ENCODE results near the gene FAM111A. TPM values are rescaled to one million over a fixed set of nuclear protein-coding genes. Genes with fewer than 3 reads are reported as not detected.

The FAM111A gene
- total RNA-seq, 2 donors from 2014 or later: 7.8 to 14.6 TPM

DNA sequence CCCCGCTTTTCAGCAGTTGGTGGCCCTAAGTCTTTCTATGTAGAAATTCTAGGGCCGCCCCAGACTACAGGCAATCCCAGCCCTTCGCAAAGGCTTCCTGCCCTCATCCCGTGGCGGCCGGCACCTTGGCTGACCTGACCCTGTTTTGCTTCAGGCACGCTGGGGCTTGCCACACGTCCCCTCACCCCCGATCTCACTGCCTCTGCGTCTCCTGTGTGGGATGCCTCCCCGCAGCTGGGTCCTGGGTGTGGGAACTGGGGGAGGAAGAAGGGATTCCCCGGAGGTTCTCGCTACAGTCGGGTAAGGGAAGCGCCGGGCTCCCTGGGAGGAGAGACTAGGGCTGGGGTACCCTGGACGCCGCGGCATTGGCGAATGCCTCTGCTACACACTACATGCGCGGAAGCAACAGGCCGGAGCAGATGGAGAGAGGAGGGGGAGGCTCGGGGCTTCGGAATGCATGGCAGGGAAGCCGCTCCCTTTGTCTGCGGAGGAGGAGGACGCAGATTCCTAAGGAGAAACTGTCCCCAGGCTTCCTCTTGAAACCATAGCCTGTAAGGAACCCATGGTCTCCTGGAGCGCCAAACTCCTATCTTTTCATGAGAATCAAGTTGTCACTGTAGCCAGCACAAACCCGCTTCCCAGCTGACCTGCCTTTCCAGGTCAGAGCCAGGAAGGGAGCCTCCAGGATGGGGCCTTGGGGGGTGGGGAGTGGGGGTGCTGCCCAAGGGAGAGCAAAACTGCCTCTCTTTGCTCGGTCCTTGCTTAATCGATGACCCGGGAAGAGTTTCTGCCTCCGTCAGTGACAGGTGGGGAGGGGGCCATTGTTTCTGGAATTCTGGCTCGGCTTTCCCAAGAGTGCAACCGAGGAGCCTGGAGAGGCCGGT, 30.7 kb downstream of the FAM111A start:
- peak in 1 of 2 donors; percentile 11 for ATAC-seq
- intact Hi-C loops (cut with DNase I): loop anchor here (5.0 to 10.0 kb wide), 3 partner anchors 34 to 501 kb away; no protein-coding TSS in a partner anchor
- peak; percentile 38 for DNase-seq

DNA sequence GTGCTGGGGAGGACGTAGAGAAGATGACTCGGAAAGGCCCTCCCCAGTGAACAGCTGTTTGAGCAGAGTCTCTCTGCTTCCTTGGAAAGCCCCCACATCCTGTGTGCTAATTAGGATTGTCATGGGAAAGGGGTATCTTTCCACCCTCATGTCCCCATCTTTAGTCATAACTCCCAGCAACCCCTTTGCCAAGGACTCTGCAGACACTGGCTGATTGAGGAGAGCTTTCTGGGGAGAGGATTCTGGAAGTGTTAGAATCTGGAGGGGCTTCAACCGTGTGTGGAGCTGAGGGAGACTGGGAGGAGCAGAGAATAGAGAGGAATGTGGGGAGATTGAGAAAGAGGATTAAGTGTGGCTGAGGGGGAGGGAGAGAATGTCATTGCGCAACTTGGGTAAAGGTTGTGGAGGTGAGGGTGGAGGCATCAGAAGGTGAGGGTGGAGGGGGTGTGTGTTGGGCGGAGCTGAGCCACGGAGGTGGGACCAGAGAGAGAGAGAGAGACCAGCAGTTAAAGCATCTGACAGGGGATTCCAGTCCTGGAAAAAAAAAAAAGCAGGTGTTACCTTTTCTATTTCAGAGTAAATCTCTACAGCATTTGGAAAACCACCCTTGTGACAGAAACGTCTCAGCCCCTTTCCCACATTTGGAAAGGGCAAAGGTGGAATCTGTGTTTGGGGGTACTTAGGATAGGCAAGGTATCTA, 31.5 kb downstream of the FAM111A start:
- intact Hi-C loops (cut with DNase I): loop anchor here (5.0 to 10.0 kb wide), 3 partner anchors 33 to 501 kb away; no protein-coding TSS in a partner anchor
- no peak for DNase-seq
- ATAC-seq: peak in 1 of 2 donors; percentile 46

- DNase-seq (no peak), ATAC-seq (peak in 1 of 2 donors; percentile 4)
- intact Hi-C loops (cut with DNase I): loop anchor here (5.0 to 10.0 kb wide), 3 partner anchors 33 to 500 kb away; no protein-coding TSS in a partner anchor
Observed at GRCh38 chr11:59174664-59175033, 32.0 kb downstream of the FAM111A start.

DNA sequence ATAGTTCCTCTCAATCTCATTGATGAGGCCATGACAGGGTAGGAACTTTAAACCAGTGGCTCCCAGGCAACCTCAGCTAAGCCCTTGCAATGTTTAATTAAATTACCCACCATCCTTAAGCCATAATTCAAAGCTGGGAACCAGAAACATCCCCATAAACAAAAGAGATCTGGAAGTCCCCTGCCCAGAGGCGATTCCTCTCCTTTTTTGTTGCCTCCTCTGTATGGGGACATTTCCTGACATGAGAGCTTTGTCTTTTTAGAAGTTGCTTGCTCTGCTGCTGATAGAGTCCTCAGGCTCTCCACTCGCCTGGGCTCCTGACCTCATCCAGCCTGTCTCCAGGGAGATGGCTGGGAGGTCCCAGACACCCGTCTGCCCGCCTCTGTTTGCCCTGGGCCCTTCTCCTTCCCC, 32.4 kb downstream of the FAM111A start:
- DNase-seq (no peak), ATAC-seq (no peak)
- intact Hi-C loops (cut with DNase I): loop anchor here in 1 of 2 donors (10.0 kb wide), 1 partner anchor 500 kb away; no protein-coding TSS in a partner anchor

DNA sequence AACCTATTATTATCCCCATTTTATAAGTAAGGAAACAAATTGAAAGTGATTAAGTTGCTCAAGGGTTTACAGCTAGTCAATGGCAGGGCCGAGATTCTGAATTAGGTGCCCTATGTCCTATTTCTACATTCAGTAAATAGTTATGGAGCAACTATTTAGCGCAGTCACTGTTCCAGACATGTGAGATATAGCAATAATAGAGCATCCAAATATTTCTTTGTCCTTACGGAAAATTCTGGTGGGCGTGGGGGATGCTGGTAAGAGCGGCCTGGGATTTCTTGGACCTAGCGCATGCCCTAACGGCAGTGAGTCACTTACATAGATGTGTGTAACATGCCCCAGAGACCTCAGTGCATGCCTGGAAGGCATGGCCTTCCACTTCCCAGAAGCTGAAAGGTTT, 33.7 kb downstream of the FAM111A start:
- intact Hi-C loops (cut with DNase I): loop anchor here in 1 of 2 donors (10.0 kb wide), 1 partner anchor 498 kb away; no protein-coding TSS in a partner anchor

DNA sequence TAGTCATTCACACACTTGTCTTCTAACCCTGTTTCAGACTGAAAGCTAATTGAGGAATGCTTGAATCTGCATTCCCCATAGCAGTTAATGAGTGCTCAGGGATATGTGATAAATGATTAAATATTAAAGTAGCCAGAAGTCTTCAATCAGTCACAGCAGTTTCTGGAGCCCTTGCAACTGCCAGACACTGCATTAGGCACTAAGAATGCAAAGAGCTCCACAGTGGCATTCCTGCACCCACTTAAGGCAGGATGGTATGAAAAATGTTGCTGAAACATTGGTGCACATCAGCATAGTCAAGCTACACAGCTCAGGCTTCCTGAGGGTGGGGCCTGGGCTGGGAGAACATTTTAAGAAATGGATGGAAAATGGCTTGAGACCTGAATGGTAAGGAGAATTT, 35.7 kb downstream of the FAM111A start:
- no peak for ATAC-seq
- no peak for DNase-seq
- intact Hi-C loops (cut with DNase I): loop anchor here in 1 of 2 donors (10.0 kb wide), 1 partner anchor 496 kb away; no protein-coding TSS in a partner anchor

More for the DNA sequence above, 33.7 kb downstream of the FAM111A start:
- no peak for ATAC-seq
- DNase-seq: no peak

GRCh38 chr11:59179121-59179520, 36.5 kb downstream of the FAM111A start:
- intact Hi-C loops (cut with DNase I): loop anchor here in 1 of 2 donors (10.0 kb wide), 1 partner anchor 496 kb away; no protein-coding TSS in a partner anchor
- DNase-seq: no peak
- ATAC-seq: no peak

DNA sequence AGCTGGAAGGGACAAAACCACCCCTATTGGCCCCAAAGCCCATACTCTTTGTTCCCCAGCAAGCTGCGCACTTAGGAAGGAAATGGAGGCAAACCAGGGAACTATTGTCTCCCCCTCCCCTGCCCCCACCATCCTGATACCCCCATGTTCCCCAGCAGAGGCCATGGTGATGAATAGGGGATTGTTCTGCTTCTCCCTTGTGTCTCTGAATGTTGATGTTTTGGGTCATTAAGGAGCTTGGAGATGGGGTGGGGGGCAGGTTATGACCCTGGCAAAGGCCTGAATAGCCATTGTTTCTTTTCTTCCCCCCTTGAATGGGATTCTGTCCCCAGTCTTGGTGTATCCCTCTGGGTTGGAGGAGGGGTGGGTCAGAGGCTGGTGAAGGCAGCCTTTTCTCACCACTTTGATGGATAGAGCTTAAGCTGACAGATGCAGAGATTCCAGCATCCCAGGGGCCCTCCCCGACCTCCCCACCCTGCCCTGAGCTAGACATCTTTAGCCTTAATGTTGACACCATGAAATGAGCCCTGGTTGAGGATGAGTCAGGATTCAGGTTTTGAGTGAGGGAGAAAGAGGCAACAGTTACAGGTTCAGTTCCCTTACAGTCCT, 37.6 kb downstream of the FAM111A start:
- intact Hi-C loops (cut with DNase I): no loop called here
- DNase-seq (no peak), ATAC-seq (no peak)

GRCh38 chr11:59180907-59181306, 38.3 kb downstream of the FAM111A start:
- intact Hi-C loops (cut with DNase I): no loop called here
- DNase-seq (no peak), ATAC-seq (no peak)

DNA sequence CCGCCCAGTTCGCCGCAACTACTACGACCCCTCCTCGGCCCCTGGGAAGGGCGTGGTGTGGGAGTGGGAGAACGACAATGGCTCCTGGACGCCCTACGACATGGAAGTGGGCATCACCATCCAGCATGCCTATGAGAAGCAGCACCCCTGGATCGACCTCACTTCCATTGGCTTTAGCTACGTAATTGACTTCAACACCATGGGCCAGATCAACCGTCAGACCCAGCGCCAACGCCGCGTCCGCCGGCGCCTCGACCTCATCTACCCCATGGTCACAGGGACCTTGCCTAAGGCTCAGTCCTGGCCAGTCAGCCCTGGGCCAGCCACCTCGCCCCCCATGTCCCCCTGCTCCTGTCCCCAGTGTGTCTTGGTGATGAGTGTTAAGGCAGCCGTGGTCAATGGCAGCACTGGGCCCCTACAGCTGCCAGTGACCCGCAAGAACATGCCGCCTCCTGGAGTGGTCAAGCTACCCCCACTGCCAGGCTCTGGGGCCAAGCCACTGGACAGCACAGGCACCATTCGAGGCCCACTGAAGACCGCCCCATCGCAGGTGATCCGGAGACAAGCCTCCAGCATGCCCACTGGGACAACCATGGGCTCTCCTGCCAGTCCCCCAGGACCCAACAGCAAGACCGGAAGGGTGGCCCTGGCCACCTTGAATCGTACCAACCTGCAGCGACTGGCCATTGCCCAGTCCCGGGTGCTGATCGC, 39.2 kb downstream of the FAM111A start:
- DNase-seq (no peak), ATAC-seq (no peak)
- intact Hi-C loops (cut with DNase I): no loop called here

DNA sequence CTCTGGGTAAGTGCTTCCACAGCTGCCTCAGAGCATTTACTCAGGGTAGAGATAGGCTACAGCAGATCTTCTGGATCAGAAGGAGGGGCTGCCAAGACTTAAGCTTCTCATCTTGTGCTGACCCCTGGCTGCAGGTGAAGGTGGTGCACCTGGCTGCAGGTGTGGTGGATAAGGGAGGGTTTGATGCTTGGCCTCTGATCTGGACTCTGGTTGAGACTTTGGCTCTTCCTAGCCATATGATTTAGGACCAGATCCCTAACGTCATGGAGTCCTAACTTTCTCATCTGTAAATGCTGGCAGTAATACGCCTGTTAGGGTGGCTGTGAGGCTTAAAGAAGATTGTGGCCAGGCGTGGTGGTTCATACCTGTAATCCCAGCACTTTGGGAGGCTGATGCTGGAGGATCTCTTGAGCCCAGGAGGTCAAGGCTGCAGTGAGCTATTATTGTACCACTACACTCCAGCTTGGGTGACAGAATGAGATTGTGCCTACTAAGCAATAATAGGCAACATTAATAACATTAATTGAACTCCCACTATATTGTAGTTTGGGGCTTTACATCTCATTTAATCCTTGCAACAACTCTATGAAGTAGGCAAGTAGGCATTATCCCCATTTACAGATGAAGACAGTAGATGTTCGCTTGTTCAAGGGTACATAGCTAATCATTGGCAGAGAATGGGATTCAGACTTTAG, 39.9 kb downstream of the FAM111A start:
- ATAC-seq: no peak
- intact Hi-C loops (cut with DNase I): no loop called here
- no peak for DNase-seq

- ATAC-seq (peak; percentile 15 to 16), DNase-seq (no peak)
- intact Hi-C loops (cut with DNase I): no loop called here
Observed at GRCh38 chr11:59183771-59184170, 41.1 kb downstream of the FAM111A start.

GRCh38 chr11:59184691-59185339, 42.2 kb downstream of the FAM111A start:
- intact Hi-C loops (cut with DNase I): no loop called here

DNA sequence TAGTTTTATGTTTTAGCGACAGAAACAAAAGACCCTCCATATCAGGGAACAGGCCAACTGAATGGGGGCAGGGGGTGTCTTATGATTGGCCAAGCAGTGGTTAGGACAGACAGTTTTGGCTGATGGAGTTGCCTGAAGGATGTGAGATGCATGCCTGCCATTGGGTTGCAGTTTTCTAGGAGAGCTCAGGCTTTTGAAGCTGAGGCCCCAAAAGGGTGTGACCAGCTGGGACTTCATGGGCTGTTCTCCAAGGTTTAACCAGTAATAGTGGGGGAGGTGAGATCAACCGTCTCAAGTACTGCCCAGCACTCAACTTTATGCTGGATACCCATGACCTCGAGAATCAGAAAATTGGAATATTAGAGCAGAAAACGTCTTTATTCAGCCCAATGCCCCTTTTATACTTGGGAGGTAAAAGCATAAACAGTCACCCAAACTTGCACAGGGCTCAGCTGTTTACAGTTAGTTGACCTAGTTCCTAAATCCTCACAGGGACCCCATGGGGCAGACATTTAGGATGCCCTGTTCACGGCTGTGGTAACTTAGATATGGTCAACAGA, 42.8 kb downstream of the FAM111A start:
- ATAC-seq (no peak), DNase-seq (no peak)
- intact Hi-C loops (cut with DNase I): no loop called here

More at GRCh38 chr11:59184691-59185339, 42.2 kb downstream of the FAM111A start:
- ATAC-seq: no peak
- no peak for DNase-seq

DNA sequence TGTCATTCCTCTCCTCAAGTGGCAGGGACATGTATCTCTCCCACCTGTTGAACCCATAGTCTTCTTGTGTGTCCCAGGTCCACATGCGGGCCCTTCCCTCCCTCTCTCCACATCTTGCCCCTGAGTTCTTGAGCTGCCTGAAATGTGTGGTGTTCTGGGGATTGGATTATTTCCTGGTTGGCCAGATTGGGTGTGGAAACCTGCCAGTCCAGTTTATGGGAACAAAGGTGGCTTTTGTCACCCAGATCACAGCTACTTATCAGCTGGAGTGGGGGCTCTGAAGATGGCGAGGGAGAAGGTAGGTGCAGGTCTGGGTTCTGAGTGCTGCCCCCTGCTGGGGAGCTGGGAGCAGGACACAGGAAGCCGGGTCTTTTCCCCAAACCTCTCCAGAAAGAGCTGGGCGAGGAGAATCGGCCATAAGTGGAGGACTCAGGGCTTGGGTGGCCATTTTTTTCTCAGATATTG, 43.5 kb downstream of the FAM111A start:
- intact Hi-C loops (cut with DNase I): no loop called here
- no peak for ATAC-seq
- DNase-seq: no peak

GRCh38 chr11:59187035-59187434, 44.4 kb downstream of the FAM111A start:
- peak in 1 of 2 donors; percentile 18 for ATAC-seq
- intact Hi-C loops (cut with DNase I): no loop called here
- DNase-seq: no peak

- ATAC-seq (peak; percentile 85 to 89), DNase-seq (peak; percentile 76)
- intact Hi-C loops (cut with DNase I): no loop called here
Observed at GRCh38 chr11:59187587-59187986, 44.9 kb downstream of the FAM111A start.

All from left cardiac atrium (tissue), 4 donors.